Lower leg skin (tissue), 3 donors: ENCODE results near the gene CDRT15.

ENCODE experiments used
- POLR2A ChIP-seq, 2 donors: fragments of 450-650 bp; IDR thresholded peaks; one replicate each; pipeline ENCODE4 v1.6.1; 2016 to 2017; ENCODE audit warnings: antibody characterized with exemption in 2 of 2, mild to moderate bottlenecking in 1 of 2, moderate library complexity in 1 of 2
- TF ChIP-seq, protein P1 (sequence below), 3 donors: fragments of 450-650 bp; IDR thresholded peaks; one replicate each; pipeline ENCODE4 v1.5.1; 2016; ENCODE audit warnings: antibody characterized with exemption in 3 of 3, mild to moderate bottlenecking in 3 of 3, moderate library complexity in 2 of 3

GRCh38 chr17:14203388-14203787 lies 33.3 kb downstream of the CDRT15 start:
- TF ChIP-seq, protein P1, sequence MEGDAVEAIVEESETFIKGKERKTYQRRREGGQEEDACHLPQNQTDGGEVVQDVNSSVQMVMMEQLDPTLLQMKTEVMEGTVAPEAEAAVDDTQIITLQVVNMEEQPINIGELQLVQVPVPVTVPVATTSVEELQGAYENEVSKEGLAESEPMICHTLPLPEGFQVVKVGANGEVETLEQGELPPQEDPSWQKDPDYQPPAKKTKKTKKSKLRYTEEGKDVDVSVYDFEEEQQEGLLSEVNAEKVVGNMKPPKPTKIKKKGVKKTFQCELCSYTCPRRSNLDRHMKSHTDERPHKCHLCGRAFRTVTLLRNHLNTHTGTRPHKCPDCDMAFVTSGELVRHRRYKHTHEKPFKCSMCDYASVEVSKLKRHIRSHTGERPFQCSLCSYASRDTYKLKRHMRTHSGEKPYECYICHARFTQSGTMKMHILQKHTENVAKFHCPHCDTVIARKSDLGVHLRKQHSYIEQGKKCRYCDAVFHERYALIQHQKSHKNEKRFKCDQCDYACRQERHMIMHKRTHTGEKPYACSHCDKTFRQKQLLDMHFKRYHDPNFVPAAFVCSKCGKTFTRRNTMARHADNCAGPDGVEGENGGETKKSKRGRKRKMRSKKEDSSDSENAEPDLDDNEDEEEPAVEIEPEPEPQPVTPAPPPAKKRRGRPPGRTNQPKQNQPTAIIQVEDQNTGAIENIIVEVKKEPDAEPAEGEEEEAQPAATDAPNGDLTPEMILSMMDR (IDR thresholded peaks at IDR 0.05), result no peak
- TF ChIP-seq POLR2A (IDR thresholded peaks at IDR 0.05), result no peak
